GM08714 (cell line): ENCODE data around the gene CACNA1D.

Source experiments
- H3K4me3 ChIP-seq: fragments of 200-500 bp; sonication (Bioruptor generic); 2 replicates; pipeline ENCODE4 v1.5.1; 2014; ENCODE audit warnings: mild to moderate bottlenecking, low read length, inconsistent platforms
- ZNF274 ChIP-seq: IDR thresholded peaks from 2 replicates; pipeline ENCODE4 v1.6.1; 2012; ENCODE audit warnings: mild to moderate bottlenecking, low read depth, low read length

Gene CACNA1D

GRCh38 chr3:53691885-53692284 is 197.5 kb downstream of the CACNA1D start:
- no peak overlapping the region for H3K4me3 ChIP-seq
- TF ChIP-seq ZNF274 = no peak

GRCh38 chr3:53693451-53693850 is 199.0 kb downstream of the CACNA1D start:
- TF ChIP-seq ZNF274 = no peak
- H3K4me3 ChIP-seq = no peak overlapping the region

GRCh38 chr3:53694046-53694445 is 199.6 kb downstream of the CACNA1D start:
- H3K4me3 ChIP-seq = no peak overlapping the region
- TF ChIP-seq ZNF274 = no peak

GRCh38 chr3:53694666-53695323 is 200.4 kb downstream of the CACNA1D start:
- no peak for TF ChIP-seq ZNF274
- no peak overlapping the region for H3K4me3 ChIP-seq

- no peak for TF ChIP-seq ZNF274
- H3K4me3 ChIP-seq = no peak overlapping the region
These were observed 200.9 kb downstream of the CACNA1D start for GRCh38 chr3:53695324-53695690.

GRCh38 chr3:53696401-53697172 is 202.2 kb downstream of the CACNA1D start:
- no peak for TF ChIP-seq ZNF274
- no peak overlapping the region for H3K4me3 ChIP-seq

- TF ChIP-seq ZNF274 = no peak
- no peak overlapping the region for H3K4me3 ChIP-seq
These were observed 206.0 kb downstream of the CACNA1D start for GRCh38 chr3:53700441-53700840.

- no peak overlapping the region for H3K4me3 ChIP-seq
- no peak for TF ChIP-seq ZNF274
These were observed 208.5 kb downstream of the CACNA1D start for GRCh38 chr3:53702776-53703530.

- no peak for TF ChIP-seq ZNF274
These were observed 209.4 kb downstream of the CACNA1D start for GRCh38 chr3:53703630-53704362.

GRCh38 chr3:53704363-53704725 is 209.9 kb downstream of the CACNA1D start:
- no peak overlapping the region for H3K4me3 ChIP-seq
- no peak for TF ChIP-seq ZNF274

More at GRCh38 chr3:53703630-53704362, 209.4 kb downstream of the CACNA1D start:
- H3K4me3 ChIP-seq = no peak overlapping the region

- no peak for TF ChIP-seq ZNF274
- H3K4me3 ChIP-seq = no peak overlapping the region
These were observed 210.8 kb downstream of the CACNA1D start for GRCh38 chr3:53705024-53705745.

GRCh38 chr3:53705774-53706173 is 211.4 kb downstream of the CACNA1D start:
- no peak for TF ChIP-seq ZNF274

GRCh38 chr3:53707222-53707621 is 212.8 kb downstream of the CACNA1D start:
- no peak overlapping the region for H3K4me3 ChIP-seq
- no peak for TF ChIP-seq ZNF274

More at GRCh38 chr3:53705774-53706173, 211.4 kb downstream of the CACNA1D start:
- H3K4me3 ChIP-seq = no peak overlapping the region
